Testis (tissue), 3 donors: ENCODE data around the gene EXD3. TPM values are rescaled to one million over a fixed set of nuclear protein-coding genes. Genes with fewer than 3 reads are reported as not detected.
A peak's percentile ranks its signal among the peaks of the same experiment; 100 is the strongest.
"Not testable (repeated sequence)": the region's sequence is repeated elsewhere in the genome, so short reads cannot be mapped to it uniquely, and the experiment has no call there.

Experiments
- DNase-seq: peaks from one replicate; pipeline ENCODE4 v3.0.0-alpha.2; 2019
- H3K27ac ChIP-seq, 2 donors: fragments of 200-600 bp; sonication (generic); one replicate each; pipeline ENCODE4 v1.5.1; 2019
- H3K27me3 ChIP-seq: fragments of 200-600 bp; sonication (generic); one replicate; pipeline ENCODE4 v1.5.1; 2019
- H3K36me3 ChIP-seq: fragments of 200-600 bp; sonication (generic); one replicate; pipeline ENCODE4 v1.5.1; 2017; ENCODE audit warnings: low read depth; ENCODE audit errors: missing control alignments
- H3K4me1 ChIP-seq: fragments of 200-600 bp; sonication (generic); one replicate; pipeline ENCODE4 v1.5.1; 2019
- H3K4me3 ChIP-seq, 2 donors: fragments of 200-600 bp; sonication (generic); one replicate each; pipeline ENCODE4 v1.5.1; 2017 to 2019
- H3K9me3 ChIP-seq: fragments of 200-600 bp; sonication (generic); one replicate; pipeline ENCODE4 v1.5.1; 2017
- CTCF ChIP-seq, 3 experiments: fragments of 450-650 bp in 2 of 3; fragments of 200-600 bp in 1 of 3; sonication (generic) in 1 of 3; IDR thresholded peaks; one replicate each; pipeline ENCODE4 v1.5.1; 2016 to 2019; ENCODE audit warnings: antibody characterized with exemption in 3 of 3, mild to moderate bottlenecking in 2 of 3, moderate library complexity in 1 of 3
- POLR2A ChIP-seq: fragments of 450-650 bp; IDR thresholded peaks from one replicate; pipeline ENCODE4 v1.6.1; 2017; ENCODE audit warnings: antibody characterized with exemption, mild to moderate bottlenecking, moderate library complexity
- WGBS, 2 donors: methylation state at CpG; one replicate each; pipeline ENCODE4 v1.1.5; 2018; 5-methylcytosine and 5-hydroxymethylcytosine counted together
- intact Hi-C: fragments of 100-400 bp; cut with DNase I; formaldehyde crosslinking; loops from one replicate; pipeline ENCODE4 v1.15.1; 2023; ENCODE audit warnings: low total_unique reads
- polyA plus RNA-seq: library from polyadenylated mRNA; stranded (reverse); fragments of 350-450 nt; fragmentation: Illumina TruSeq; extraction: RNeasy Lipid Tissue Mini Kit (QIAGEN cat#74804); gene quantifications from one replicate; pipeline ENCODE4 v1.2.3, GENCODE V29; 2014; ENCODE audit warnings: low read depth, low replicate concordance; ENCODE audit not compliant: insufficient read depth
- total RNA-seq, 2 donors: library from RNA; depleted of rRNA; stranded (reverse); fragments of >200 nt; gene quantifications; one replicate each; pipeline ENCODE4 v1.2.3, GENCODE V29; 2016

Gene EXD3
- total and polyA plus RNA-seq, 3 donors from 2014 or later = 8.9 to 24.5 (median 15.5) TPM

DNA sequence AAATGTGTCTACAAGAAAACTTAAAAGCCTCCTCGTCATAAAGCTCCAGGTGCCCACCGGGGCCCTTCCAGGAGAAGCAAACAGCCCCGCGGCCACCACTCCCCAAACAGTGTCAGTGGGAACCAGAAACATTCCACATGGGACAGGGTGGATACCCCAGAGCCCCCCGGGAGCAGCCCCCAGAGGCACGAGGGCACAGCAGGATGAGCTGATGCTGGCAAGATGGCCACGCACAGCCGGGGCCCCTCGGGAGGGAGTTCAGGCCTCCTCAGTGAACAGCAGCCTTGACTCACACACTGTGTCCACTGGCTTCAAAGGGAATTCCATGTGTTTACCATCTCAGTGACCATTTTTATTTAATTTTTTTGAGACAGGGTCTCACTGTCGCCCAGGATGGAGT is 10.5 kb downstream of the EXD3 start:
- H3K27me3 ChIP-seq = no peaks in the 10 kb centered on the region
- H3K4me3 ChIP-seq = no peak overlapping the region
- no peaks in the 10 kb centered on the region for H3K9me3 ChIP-seq
- H3K36me3 ChIP-seq = no peaks in the 10 kb centered on the region
- peaks cover 27% of the 10 kb centered on the region for H3K4me1 ChIP-seq
- peak overlapping the region; percentile 65 to 76 for H3K27ac ChIP-seq
- intact Hi-C loops = no loop called here
- WGBS, 2 donors = 68 to 79% methylated on average over 10 of the region's 10 CpGs
- TF ChIP-seq CTCF (IDR thresholded peaks at IDR 0.05) = no peak
- TF ChIP-seq POLR2A = no peak
- DNase-seq = no peak

DNA sequence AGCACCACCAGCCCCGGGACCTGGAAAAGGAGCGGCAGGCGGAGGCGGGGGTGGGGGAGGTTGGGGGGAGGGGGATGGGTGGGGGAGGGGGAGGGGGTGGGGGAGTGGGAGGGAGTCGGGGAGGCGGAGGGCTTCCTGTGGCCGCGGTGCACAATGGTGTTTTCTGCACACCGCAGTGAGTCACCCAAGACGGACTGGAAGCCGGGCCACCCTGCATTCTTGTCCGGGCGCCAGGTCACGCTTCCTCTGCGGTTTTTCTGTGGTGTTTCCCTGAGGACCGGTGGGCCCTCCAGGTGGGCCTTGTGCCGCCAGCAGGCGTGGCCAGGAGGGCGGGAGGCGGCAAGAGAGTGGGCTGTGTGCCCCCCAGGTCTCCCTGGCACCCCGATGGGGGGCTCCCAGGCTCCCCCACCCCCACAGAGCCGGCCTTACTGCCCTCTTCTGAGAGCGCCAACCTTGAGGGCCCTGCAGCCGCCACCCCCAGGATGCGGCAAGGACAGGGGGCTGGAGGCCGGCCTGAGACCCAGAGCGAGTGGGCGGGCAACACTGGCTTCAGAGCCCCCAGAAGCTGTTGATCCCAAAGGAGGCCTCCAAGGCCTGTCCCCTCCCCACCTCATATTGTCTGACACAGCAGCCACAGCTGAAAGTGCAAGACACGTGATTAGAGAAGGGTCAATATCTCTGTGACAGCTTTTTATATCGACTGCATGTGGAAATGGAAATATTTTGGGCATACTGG is 11.1 kb downstream of the EXD3 start:
- H3K4me1 ChIP-seq = peaks cover 31% of the 10 kb centered on the region
- WGBS, 2 donors = 51 to 72% methylated on average over 6 to 28 of the region's 30 CpGs
- no peak overlapping the region for H3K4me3 ChIP-seq
- peak; percentile 78 for DNase-seq
- no peaks in the 10 kb centered on the region for H3K9me3 ChIP-seq
- TF ChIP-seq CTCF (IDR thresholded peaks at IDR 0.05) = no peak
- no peak for TF ChIP-seq POLR2A
- H3K27ac ChIP-seq = peak overlapping the region; percentile 65 to 76
- H3K27me3 ChIP-seq = no peaks in the 10 kb centered on the region
- intact Hi-C loops = no loop called here
- no peaks in the 10 kb centered on the region for H3K36me3 ChIP-seq

- peak overlapping the region; percentile 39 to 44 for H3K27ac ChIP-seq
- no peaks in the 10 kb centered on the region for H3K9me3 ChIP-seq
- H3K4me3 ChIP-seq = no peak overlapping the region
- H3K27me3 ChIP-seq = no peaks in the 10 kb centered on the region
- intact Hi-C loops = no loop called here
- 76% methylated on average over 13 of the region's 17 CpGs; no CpG with 5 or more reads in 1 of the 2 donors for WGBS, 2 donors
- peaks cover 37% of the 10 kb centered on the region for H3K4me1 ChIP-seq
- TF ChIP-seq CTCF (IDR thresholded peaks at IDR 0.05) (no peak), POLR2A (no peak)
- DNase-seq = no peak
- no peaks in the 10 kb centered on the region for H3K36me3 ChIP-seq
Observed at GRCh38 chr9:137411260-137411644, 11.7 kb downstream of the EXD3 start.

DNA sequence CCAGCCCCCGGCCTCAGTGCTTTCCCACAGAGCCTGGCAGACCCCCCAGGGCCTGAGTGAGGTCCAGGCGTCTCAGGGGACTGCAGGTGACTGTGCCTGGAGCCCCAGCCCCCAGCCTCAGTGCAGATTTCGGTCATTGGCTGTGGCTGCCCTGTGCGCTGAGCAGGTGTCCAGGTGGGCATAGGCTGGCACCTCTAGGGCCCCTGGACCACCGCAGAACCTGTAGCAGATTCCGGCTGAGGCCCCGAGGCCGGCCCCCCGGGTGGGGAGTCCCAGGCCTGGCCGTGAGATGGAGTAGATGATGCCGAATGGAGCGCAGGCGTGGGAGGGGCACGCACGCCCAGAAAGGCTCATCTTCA is 12.1 kb downstream of the EXD3 start:
- intact Hi-C loops = no loop called here
- TF ChIP-seq POLR2A (no peak), CTCF (IDR thresholded peaks at IDR 0.05) (no peak)
- 85% methylated on average over 15 of the region's 15 CpGs; no CpG with 5 or more reads in 1 of the 2 donors for WGBS, 2 donors
- Histone ChIP-seq H3K36me3 (no peaks in the 10 kb centered on the region), H3K27me3 (no peaks in the 10 kb centered on the region), H3K27ac (peak overlapping the region; percentile 39 to 44), H3K4me3 (no peak overlapping the region), H3K4me1 (peaks cover 38% of the 10 kb centered on the region), H3K9me3 (no peaks in the 10 kb centered on the region)
- DNase-seq = no peak

DNA sequence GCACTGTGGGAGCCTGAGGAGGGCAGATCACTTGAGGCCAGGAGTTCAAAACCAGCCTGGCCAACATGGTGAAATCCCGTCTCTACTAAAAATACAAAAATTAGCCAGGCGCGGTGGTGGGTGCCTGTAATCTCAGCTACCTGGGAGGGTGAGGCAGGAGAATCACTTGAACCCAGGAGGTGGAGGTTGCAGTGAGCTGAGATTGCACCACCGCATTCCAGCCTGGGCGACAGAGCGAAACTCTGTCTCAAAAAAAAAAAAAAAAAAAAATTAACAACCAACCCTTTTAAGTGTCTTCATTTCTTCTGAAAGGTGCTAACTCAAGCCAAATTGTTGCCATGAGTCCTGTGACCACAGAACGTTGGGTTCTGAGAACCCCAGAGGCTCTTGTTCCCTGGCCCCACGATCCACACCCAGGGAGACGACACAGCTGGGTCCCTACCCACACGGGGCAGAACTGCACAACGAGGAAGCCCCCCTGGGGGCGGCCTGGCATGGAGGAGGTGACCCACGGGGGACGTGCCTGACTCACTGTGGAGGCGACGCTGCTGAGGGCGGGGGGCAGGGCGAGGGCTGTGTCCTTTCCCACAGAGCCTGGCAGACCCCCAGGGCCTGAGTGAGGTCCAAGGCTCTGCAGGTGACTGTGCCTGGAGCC is 12.6 kb downstream of the EXD3 start:
- Histone ChIP-seq H3K4me1 (peaks cover 38% of the 10 kb centered on the region), H3K27ac (peak overlapping the region in 1 of 2 donors; percentile 44)
- H3K27me3 ChIP-seq, H3K9me3 ChIP-seq, H3K36me3 ChIP-seq, intact Hi-C loops, DNase-seq, H3K4me3 ChIP-seq: not testable (repeated sequence)
- 78 to 79% methylated on average over 11 to 18 of the region's 18 CpGs for WGBS, 2 donors
